LoVo (cell line): Measurements from ENCODE around the gene DIO1.

ENCODE experiments used
- DNase-seq: peaks from one replicate; pipeline ENCODE4 v3.0.0-alpha.2; 2016; ENCODE audit warnings: low spot score

The DIO1 gene

GRCh38 chr1:53894644-53895043, 657 bp downstream of the DIO1 start:
- no peak for DNase-seq

DNA sequence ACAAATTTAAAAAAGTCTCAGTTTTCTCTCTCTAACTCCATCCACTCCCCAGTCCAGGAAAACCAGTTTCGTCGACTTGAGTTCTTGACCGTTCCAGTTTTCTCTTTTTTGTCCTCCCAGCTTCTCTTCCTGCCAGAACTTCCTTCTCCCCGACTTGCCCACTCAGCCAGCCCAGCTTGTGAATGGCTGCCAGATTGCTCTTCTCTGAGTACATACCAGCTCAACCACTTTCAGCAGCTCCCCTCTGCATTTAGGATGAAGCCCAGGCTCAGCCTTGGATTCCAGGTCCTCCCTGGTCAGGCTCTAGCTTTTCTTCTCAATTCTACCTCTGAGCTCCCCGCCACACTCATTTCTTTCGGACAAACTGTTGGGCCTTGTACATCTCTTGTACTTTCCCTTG, 1.4 kb downstream of the DIO1 start:
- DNase-seq, result no peak

DNA sequence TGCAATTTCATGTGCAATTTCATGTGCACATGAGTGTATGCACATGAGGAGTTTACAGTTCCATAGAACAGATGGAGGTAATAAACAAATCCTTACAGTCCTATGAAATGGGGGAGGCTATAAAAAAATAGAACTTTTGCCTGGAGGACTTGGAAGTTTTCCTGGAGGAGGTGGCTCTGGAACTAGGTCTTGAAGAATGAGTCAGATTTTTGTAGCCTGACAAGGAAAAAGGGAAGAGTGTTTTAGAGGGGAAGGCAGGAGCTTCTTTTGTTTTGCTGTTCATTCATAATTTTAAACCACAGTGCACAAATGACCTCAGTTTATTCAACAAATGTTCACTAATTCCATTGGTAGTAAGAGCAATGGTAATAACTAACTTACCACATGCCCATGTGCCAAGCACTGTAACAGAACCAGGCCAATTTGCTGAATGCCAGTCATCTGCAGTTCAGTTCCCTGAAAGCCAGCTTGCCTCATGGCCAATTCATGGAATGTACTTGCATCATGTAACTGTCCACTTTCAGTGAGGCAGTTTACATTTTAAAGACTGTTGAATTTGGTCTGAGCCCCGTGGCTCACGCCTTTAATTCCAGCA, 2.7 kb downstream of the DIO1 start:
- no peak for DNase-seq

- no peak for DNase-seq
These were observed 5.2 kb downstream of the DIO1 start for GRCh38 chr1:53899206-53899628.

DNA sequence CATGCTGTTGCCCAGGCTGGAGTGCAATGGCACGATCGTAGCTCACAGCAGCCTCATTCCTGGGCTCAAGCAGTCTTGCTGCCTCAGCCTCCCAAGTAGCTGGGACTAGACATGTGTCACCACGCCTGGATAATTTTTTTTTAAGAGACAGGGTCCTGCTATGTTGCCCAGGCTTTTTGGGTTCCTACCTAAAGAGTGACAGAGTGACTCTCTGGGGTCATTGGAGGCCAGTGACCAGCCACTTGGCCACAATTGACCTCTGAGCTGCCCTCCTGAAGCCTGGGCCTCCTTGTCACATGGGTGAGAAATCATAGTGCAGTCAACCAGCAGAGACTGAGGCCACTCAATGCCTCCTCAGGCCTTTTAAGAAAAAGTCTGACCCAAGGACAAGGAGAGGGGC, 5.7 kb downstream of the DIO1 start:
- DNase-seq, result no peak

DNA sequence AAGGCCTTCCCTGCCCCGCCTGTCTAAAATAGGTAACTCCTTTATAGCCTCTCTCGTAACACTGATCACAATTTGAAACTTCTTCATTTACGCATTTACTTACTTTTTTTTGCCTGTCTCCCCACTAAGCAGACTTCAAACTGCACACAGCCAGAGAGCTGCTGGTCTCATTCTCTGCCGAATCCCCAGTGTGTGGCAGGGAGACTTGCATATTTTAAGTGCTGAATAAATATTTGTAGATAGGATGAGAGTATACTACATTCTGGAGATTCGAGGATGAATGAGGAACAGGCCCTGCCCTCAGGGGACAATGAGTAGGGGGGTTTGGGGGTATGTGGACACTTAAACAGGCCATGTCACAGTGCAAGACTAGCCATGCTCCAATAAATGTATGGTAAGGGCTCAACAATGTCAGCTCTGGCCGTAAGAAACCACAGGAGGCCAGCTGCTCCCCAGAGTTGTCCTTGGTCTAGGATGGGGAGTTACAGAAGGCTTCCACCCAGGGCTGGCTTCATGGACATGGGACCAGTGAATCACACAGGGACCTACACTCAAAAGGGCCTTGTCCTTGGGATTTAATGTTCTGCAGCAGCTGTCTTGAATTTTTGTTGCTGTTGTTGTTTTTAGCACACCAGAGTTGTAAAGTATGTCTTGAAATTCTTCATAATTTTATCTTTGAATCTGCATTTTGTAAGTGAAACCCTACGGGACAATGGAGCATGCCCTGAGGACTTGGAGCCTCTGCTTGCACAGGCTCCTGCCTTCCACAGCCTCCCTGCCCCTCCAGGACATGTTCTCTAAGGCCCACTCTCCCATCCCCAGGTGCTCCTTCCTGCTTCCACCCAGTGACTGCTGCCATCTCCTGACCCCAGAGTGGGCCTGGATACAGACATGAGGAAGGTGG, 8.5 kb downstream of the DIO1 start:
- no peak for DNase-seq

- no peak for DNase-seq
These were observed 11.5 kb downstream of the DIO1 start for GRCh38 chr1:53905509-53905908.

GRCh38 chr1:53906121-53906520, 12.1 kb downstream of the DIO1 start:
- no peak for DNase-seq

DNA sequence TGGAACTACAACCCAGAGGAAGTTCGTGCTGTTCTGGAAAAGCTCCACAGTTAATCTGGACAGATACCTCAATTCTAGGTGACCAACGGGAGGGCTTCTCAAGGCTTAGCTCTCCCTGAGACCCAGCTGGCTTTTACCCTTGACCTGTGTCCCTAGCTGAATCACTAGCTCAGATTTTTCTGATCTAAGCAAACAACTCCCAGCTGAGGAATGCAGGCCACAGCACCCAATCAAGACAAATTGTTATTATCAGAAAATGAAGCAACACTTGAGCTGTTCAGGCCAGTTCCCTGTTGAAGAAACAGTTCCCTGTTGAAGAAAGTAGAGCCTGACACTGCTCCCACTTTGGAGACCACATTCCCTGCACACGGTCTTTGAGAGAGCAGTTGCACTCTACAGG, 16.0 kb downstream of the DIO1 start:
- DNase-seq, result no peak

GRCh38 chr1:53911442-53911841, 17.5 kb downstream of the DIO1 start:
- DNase-seq, result no peak

- no peak for DNase-seq
These were observed 19.5 kb downstream of the DIO1 start for GRCh38 chr1:53913352-53914033.

- no peak for DNase-seq
These were observed 24.4 kb downstream of the DIO1 start for GRCh38 chr1:53918343-53918742.

DNA sequence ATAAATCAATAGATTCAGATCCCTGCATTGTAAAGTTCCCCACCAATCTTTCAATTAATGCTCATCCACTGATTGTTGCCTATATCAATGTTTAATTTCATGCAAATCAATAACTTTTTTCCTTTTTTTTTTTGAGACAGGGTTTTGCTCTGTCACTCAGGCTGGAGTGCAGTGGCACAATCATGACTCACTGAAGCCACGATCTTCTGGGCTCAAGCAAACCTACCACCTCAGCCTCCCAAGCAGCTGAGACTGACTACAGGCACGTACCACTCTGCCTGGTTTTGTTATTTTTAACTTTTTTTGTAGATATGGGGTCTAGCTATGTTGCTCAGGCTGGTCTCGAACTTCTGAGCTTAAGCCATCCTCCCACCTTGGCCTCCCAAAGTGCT, 25.7 kb downstream of the DIO1 start:
- DNase-seq, result no peak

GRCh38 chr1:53927376-53927881, 33.4 kb downstream of the DIO1 start:
- DNase-seq, result no peak

GRCh38 chr1:53929246-53929960, 35.4 kb downstream of the DIO1 start:
- DNase-seq, result no peak

GRCh38 chr1:53930932-53931331, 36.9 kb downstream of the DIO1 start:
- DNase-seq, result no peak

DNA sequence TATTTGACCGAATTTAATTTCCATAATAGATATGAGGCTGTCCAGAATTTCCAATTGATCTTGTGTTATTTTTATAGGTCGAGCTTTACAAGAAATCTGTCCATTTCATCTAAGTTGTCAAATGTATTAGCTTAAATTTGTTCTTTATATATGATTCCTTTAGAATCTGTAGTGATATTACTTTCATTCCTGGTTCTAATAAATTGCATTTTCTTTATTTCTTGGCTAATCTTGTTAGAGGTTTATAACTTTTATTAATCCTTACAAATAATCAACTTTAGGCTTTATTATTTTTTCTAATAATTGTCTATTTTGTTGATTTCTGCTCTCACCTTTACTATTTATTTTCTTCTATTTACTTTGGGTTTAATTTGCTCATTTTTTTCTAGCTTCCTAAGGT, 37.5 kb downstream of the DIO1 start:
- no peak for DNase-seq

DNA sequence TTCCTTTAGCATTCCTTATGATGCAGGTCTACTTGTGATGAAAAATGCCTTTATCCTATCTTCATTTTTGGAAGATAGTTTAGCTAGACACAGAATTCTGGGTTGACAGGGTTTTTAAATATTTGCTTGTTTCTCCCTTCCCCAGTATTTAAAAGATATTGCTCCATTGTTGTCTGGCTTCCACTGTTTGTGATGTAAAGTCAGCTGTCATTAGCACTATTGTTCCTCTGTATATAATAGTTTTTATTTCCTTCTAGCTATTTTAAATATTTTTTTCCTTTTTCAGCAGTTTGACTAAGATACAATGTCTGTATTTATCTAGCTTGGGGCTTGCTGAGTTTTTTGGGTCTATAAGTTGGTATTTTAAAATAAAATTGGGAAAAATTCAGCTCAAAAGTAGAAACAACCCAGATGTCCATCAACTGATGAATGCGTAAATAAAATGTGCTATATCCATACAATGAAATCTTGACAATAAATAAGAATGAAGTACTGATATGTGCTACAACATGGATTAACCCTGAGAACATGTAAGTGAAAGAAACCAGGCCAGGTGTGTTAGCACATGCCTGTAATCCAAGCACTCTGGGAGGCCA, 40.3 kb downstream of the DIO1 start:
- no peak for DNase-seq

DNA sequence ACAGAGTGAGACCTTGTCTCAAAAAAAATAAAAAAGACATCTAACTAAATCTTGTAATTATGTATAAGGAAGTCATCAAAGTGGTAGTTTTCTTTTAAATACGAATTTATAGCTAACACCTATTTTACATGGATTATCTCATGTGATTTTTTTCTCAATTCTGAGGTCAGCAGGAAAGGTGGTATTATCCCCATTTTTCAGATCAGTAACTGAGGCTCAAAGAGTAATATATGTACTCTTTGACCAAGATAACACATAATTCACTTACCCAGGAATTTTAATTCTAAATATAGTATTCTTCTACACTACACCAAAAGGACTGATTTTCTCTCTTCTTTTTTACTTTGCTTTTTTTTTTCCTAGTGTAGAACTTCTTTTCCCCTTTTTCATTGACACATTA, 42.4 kb downstream of the DIO1 start:
- DNase-seq, result no peak

DNA sequence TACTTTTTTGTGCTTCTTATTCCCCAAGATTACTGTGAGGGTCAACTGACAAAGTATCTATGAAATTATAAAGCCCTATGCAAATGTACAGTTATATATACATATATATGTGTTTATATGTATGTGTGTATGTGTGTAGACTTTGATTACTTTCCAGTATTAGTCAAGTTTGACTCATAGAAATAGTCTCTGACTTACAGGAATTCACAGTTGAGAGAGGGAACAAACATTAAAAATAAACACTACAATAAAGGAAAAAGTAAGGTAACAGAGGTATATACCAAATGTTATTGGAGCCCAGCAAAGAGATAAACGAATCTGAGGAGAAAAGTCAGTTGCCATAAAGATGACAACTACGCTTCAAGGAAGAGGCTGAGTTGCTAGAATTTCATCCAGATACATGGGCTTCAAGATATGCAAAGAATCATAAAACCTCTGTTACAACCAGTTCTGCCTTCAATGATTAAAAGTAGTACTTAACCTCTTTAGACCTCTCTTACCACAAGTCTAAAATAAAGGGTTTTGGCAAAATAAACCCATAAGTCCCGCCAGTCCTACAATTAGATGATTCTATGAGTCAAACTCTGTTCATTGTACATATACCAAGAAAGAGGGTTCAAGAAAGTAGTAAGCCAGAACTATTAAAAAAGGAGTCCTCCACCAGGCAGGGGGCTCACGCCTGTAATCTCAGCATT, 44.3 kb downstream of the DIO1 start:
- no peak for DNase-seq
